Measurements from ENCODE around the gene CST11.

The CST11 gene

GRCh38 chr20:23419995-23420901, 32.4 kb downstream of the CST11 start:
- no peak for TF ChIP-seq CTCF (IDR thresholded peaks at IDR 0.05; ENCODE audit: low read depth, low read length)
- no peaks in the 10 kb centered on the region for H3K36me3 ChIP-seq
- DNase-seq = peak; percentile 23
- no peaks in the 10 kb centered on the region for H3K27me3 ChIP-seq
- no peaks in the 10 kb centered on the region for H3K4me1 ChIP-seq
- H3K4me3 ChIP-seq (ENCODE audit: low read depth, low read length) = peak overlapping the region; percentile 86
- H3K9me3 ChIP-seq = no peaks in the 10 kb centered on the region

GRCh38 chr20:23419657-23419994, 33.0 kb downstream of the CST11 start:
- DNase-seq = no peak
- no peak for TF ChIP-seq CTCF (IDR thresholded peaks at IDR 0.05; ENCODE audit: low read depth, low read length)
- no peaks in the 10 kb centered on the region for H3K27me3 ChIP-seq
- H3K9me3 ChIP-seq = no peaks in the 10 kb centered on the region
- no peaks in the 10 kb centered on the region for H3K4me1 ChIP-seq
- no peaks in the 10 kb centered on the region for H3K36me3 ChIP-seq
- H3K4me3 ChIP-seq (ENCODE audit: low read depth, low read length) = peak overlapping the region; percentile 86

GRCh38 chr20:23417861-23418260, 34.8 kb downstream of the CST11 start:
- H3K4me3 ChIP-seq (ENCODE audit: low read depth, low read length) = no peak overlapping the region
- no peak for TF ChIP-seq CTCF (IDR thresholded peaks at IDR 0.05; ENCODE audit: low read depth, low read length)
- no peaks in the 10 kb centered on the region for H3K27me3 ChIP-seq
- H3K4me1 ChIP-seq = no peaks in the 10 kb centered on the region
- H3K36me3 ChIP-seq = no peaks in the 10 kb centered on the region
- DNase-seq = no peak
- no peaks in the 10 kb centered on the region for H3K9me3 ChIP-seq

- Histone ChIP-seq H3K27me3 (no peaks in the 10 kb centered on the region), H3K4me1 (no peaks in the 10 kb centered on the region), H3K4me3 (ENCODE audit: low read depth, low read length) (no peak overlapping the region), H3K36me3 (no peaks in the 10 kb centered on the region), H3K9me3 (no peaks in the 10 kb centered on the region)
- no peak for TF ChIP-seq CTCF (IDR thresholded peaks at IDR 0.05; ENCODE audit: low read depth, low read length)
- DNase-seq = no peak
Measured at GRCh38 chr20:23415959-23416583, 36.6 kb downstream of the CST11 start.

- Histone ChIP-seq H3K9me3 (no peaks in the 10 kb centered on the region), H3K36me3 (no peaks in the 10 kb centered on the region), H3K4me1 (no peaks in the 10 kb centered on the region), H3K4me3 (ENCODE audit: low read depth, low read length) (no peak overlapping the region), H3K27me3 (no peaks in the 10 kb centered on the region)
- TF ChIP-seq CTCF (IDR thresholded peaks at IDR 0.05; ENCODE audit: low read depth, low read length) = no peak
- DNase-seq = no peak
Measured at GRCh38 chr20:23415555-23415954, 37.1 kb downstream of the CST11 start.

Measured in BE2C (cell line).